GM13977 (cell line): ENCODE measurements around the gene COQ7.

Experiments used
- DNase-seq: peaks from one replicate; pipeline ENCODE4 v3.0.0; 2012; ENCODE audit warnings: low spot score
- in situ Hi-C: fragments of 300-500 bp; cut with MboI; formaldehyde crosslinking; loops from one replicate; pipeline ENCODE4 v1.12.0; 2022; ENCODE audit warnings: low sequenced_read_pairs, low pct_unique_long_range_greater_than_20kb, mixed read lengths, inconsistent platforms; ENCODE audit not compliant: unreplicated experiment
- TF ChIP-seq, protein P1 (sequence below): IDR thresholded peaks from 2 replicates; pipeline ENCODE4 v1.5.1; 2012; ENCODE audit warnings: mild to moderate bottlenecking, control low read depth; ENCODE audit not compliant: insufficient read depth; ENCODE audit errors: extremely low read depth, missing control alignments

COQ7 gene

DNA sequence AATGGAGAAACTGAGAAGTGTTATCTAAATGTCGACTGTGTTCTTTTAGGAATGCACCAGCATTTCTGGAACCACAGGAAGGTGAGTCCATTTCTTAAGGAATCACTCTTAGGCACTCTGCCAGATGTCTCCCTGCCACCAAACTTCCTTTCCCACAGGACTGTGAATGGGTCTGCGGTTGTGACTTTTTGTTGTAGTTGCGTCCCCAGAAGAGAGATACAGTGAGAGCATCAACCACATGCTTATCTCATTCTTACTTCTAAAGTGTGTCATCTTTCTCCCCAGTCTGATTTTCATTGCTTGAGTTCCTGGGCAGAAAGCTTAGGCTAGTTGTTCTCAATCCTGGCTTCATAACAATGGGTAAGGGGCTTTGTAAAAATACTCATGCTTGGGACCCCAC lies 59.8 kb downstream of the COQ7 start:
- no peak for DNase-seq
- in situ Hi-C loops = no loop called here
- TF ChIP-seq, protein P1, sequence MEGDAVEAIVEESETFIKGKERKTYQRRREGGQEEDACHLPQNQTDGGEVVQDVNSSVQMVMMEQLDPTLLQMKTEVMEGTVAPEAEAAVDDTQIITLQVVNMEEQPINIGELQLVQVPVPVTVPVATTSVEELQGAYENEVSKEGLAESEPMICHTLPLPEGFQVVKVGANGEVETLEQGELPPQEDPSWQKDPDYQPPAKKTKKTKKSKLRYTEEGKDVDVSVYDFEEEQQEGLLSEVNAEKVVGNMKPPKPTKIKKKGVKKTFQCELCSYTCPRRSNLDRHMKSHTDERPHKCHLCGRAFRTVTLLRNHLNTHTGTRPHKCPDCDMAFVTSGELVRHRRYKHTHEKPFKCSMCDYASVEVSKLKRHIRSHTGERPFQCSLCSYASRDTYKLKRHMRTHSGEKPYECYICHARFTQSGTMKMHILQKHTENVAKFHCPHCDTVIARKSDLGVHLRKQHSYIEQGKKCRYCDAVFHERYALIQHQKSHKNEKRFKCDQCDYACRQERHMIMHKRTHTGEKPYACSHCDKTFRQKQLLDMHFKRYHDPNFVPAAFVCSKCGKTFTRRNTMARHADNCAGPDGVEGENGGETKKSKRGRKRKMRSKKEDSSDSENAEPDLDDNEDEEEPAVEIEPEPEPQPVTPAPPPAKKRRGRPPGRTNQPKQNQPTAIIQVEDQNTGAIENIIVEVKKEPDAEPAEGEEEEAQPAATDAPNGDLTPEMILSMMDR = no peak

DNA sequence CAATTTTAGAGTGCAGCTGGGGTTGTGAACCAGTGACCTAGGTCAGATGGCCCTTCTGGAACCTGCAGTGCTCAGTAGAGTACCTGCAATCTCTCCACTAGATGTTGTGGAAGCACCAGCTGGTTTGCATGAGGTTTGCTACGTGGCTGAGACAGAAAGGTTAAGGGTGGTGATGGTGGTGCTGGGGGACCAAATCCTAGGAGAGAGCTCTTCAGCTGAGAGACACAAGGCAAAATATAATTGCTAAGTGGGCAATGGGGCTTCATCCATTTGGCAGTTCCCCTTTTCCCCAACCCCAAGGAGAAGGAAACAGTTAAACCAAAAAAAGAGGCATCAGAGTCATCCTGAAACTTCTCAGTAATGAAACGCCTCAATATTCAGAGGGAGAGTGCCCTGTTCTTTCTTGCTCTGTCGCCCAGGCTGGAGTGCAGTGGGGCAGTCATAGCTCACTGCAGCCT lies 60.3 kb downstream of the COQ7 start:
- TF ChIP-seq, protein P1 = no peak
- DNase-seq = no peak
- in situ Hi-C loops = no loop called here

DNA sequence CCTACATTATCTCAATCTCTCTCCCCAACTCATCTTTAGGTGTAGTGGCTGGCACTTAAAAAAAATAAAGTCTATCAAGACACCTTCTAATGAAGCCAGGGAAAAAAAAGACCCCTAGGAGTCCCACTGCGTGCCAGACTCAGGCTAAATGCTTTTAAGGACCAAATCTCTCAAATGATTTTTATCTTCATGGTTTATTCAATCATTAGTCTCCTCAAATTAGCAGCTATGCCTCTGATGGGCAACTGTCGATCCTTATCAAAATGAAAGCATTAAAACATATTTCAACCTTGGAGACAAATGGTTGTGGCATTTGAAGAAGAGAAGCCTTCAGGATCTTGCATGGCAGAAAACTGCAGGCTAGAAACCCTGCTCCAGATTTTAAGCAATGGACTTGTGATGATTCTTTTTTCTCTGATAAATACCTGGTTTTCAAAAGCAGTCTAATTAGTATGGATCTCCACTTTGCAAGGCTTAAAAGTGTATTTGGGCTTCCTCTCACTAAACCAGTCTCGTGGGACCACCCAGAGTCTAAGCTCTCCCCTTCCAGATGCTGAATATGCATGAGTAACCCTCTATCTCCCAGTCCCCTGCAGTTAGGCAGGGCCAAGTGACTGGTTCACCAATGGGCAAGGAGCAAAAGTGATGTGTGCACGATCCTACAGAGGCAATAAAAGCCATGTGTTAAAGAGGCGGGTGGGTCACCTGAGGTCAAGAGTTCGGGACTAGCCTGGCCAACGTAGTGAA lies 61.2 kb downstream of the COQ7 start:
- no peak for DNase-seq
- TF ChIP-seq, protein P1 = no peak
- in situ Hi-C loops = no loop called here
